Erythroblast (primary cell): ENCODE measurements around the gene ABHD4.
A peak's percentile ranks its signal among the peaks of the same experiment; 100 is the strongest.

Source experiments
- DNase-seq, 2 experiments: peaks; one replicate each; lab custom pipeline; 2025; lab: John Stamatoyannopoulos, UW
- GATA1 ChIP-seq: IDR thresholded peaks from 2 replicates; pipeline ENCODE4 v1.6.1; 2011; ENCODE audit warnings: low read depth, mild to moderate bottlenecking, control low read depth, low read length, moderate library complexity
- POLR2A ChIP-seq: IDR thresholded peaks from 2 replicates; pipeline ENCODE4 v1.6.1; 2011; ENCODE audit warnings: mild to moderate bottlenecking, low read length

Gene ABHD4

GRCh38 chr14:22593601-22594000, 4.5 kb upstream of the ABHD4 start:
- TF ChIP-seq GATA1 = no peak
- no peak for TF ChIP-seq POLR2A
- DNase-seq = peak; percentile 67 to 79

- peak in 1 of 2 experiments; percentile 33 for DNase-seq
- TF ChIP-seq GATA1 (no peak), POLR2A (no peak)
Measured at GRCh38 chr14:22594156-22594716, 3.9 kb upstream of the ABHD4 start.

- no peak for TF ChIP-seq POLR2A
- TF ChIP-seq GATA1 = no peak
- no peak for DNase-seq
Measured at GRCh38 chr14:22596354-22596879, 1.7 kb upstream of the ABHD4 start.

- TF ChIP-seq POLR2A (no peak), GATA1 (no peak)
- DNase-seq = peak; percentile 47 to 53
Measured at GRCh38 chr14:22597265-22597664, 835 bp upstream of the ABHD4 start.

GRCh38 chr14:22597771-22598098, 365 bp upstream of the ABHD4 start:
- TF ChIP-seq POLR2A (no peak), GATA1 (no peak)
- DNase-seq = no peak

GRCh38 chr14:22598896-22599244, 770 bp downstream of the ABHD4 start:
- TF ChIP-seq POLR2A (no peak), GATA1 (no peak)
- DNase-seq = peak; percentile 81 to 90

- TF ChIP-seq POLR2A (no peak), GATA1 (no peak)
- DNase-seq = no peak
Measured at GRCh38 chr14:22599349-22599748, 1.2 kb downstream of the ABHD4 start.

- TF ChIP-seq GATA1 (no peak), POLR2A (no peak)
- DNase-seq = no peak
Measured at GRCh38 chr14:22600027-22600426, 1.9 kb downstream of the ABHD4 start.

GRCh38 chr14:22601456-22601855, 3.4 kb downstream of the ABHD4 start:
- TF ChIP-seq POLR2A (no peak), GATA1 (no peak)
- DNase-seq = no peak

GRCh38 chr14:22601996-22602395, 3.9 kb downstream of the ABHD4 start:
- TF ChIP-seq GATA1 (no peak), POLR2A (no peak)
- DNase-seq = no peak

- no peak for TF ChIP-seq GATA1
- no peak for TF ChIP-seq POLR2A
- DNase-seq = peak; percentile 11 to 51
Measured at GRCh38 chr14:22602862-22603261, 4.8 kb downstream of the ABHD4 start.

- TF ChIP-seq GATA1 = no peak
- no peak for TF ChIP-seq POLR2A
- no peak for DNase-seq
Measured at GRCh38 chr14:22606380-22606779, 8.3 kb downstream of the ABHD4 start.

- TF ChIP-seq POLR2A (no peak), GATA1 (no peak)
- no peak for DNase-seq
Measured at GRCh38 chr14:22607291-22607690, 9.2 kb downstream of the ABHD4 start.

- TF ChIP-seq GATA1 (no peak), POLR2A (no peak)
- DNase-seq = no peak
Measured at GRCh38 chr14:22610931-22611330, 12.8 kb downstream of the ABHD4 start.

- no peak for TF ChIP-seq POLR2A
- TF ChIP-seq GATA1 = no peak
- no peak for DNase-seq
Measured at GRCh38 chr14:22613106-22613695, 15.1 kb downstream of the ABHD4 start.

GRCh38 chr14:22613736-22614239, 15.7 kb downstream of the ABHD4 start:
- TF ChIP-seq GATA1 (no peak), POLR2A (no peak)

More at GRCh38 chr14:22613736-22614239, 15.7 kb downstream of the ABHD4 start:
- no peak for DNase-seq
